ENCODE data around the gene TMC1. TPM values are rescaled to one million over a fixed set of nuclear protein-coding genes. Genes with fewer than 3 reads are reported as not detected.

TMC1 gene
- total RNA-seq, 4 donors from 2014 or later, result 0.32 TPM; not detected in 3

GRCh38 chr9:72743836-72744235 is 222.4 kb downstream of the TMC1 start:
- intact Hi-C loops (cut with DNase I; ENCODE audit: low total_unique reads), result no loop called here
- Histone ChIP-seq H3K27me3 (no peaks in the 10 kb centered on the region), H3K4me3 (no peak overlapping the region), H3K9me3 (no peaks in the 10 kb centered on the region), H3K4me1 (peaks cover 0 to under 1% (median 0%) of the 10 kb centered on the region in 4 donors), H3K36me3 (no peaks in the 10 kb centered on the region), H3K27ac (no peak overlapping the region)
- TF ChIP-seq EP300 (IDR thresholded peaks at IDR 0.05; ENCODE audit: low read depth) (no peak), POLR2AphosphoS5 (IDR thresholded peaks at IDR 0.05) (no peak), POLR2A (IDR thresholded peaks at IDR 0.05) (no peak)
- TF ChIP-seq, protein P1, sequence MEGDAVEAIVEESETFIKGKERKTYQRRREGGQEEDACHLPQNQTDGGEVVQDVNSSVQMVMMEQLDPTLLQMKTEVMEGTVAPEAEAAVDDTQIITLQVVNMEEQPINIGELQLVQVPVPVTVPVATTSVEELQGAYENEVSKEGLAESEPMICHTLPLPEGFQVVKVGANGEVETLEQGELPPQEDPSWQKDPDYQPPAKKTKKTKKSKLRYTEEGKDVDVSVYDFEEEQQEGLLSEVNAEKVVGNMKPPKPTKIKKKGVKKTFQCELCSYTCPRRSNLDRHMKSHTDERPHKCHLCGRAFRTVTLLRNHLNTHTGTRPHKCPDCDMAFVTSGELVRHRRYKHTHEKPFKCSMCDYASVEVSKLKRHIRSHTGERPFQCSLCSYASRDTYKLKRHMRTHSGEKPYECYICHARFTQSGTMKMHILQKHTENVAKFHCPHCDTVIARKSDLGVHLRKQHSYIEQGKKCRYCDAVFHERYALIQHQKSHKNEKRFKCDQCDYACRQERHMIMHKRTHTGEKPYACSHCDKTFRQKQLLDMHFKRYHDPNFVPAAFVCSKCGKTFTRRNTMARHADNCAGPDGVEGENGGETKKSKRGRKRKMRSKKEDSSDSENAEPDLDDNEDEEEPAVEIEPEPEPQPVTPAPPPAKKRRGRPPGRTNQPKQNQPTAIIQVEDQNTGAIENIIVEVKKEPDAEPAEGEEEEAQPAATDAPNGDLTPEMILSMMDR (IDR thresholded peaks at IDR 0.05), result no peak
- in situ Hi-C loops (cut with MboI; ENCODE audit: low pct_ligation_motif_present in 1 of 4, low pct_unique_long_range_greater_than_20kb in 1 of 4, low sequenced_read_pairs in 3 of 4), result loop anchor here in 1 of 4 donors (25.0 kb wide), 1 partner anchor 107 kb away; no protein-coding TSS in a partner anchor
- no peak for DNase-seq
- WGBS, 2 donors (ENCODE audit: low coverage in 1 of 2), result 72 to 75% methylated on average over 4 of the region's 4 CpGs

DNA sequence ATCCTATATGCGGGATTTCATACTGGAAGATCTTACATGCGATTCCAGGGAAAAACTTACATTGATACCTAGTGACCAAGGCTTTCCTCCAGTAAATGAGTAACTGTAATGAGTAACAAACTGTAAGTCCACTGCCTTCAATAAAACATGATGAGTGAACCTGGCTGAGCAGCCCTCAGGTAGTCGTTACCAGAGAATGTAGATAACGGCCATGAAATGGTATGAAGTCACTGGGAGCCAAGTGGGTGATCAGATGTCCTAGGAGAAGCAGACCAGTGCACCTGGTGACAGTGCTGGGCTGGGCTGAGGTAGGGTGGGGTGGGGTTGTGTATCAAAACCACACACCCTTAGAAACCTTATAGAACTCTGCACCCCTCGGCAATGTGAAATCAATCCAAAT is 227.9 kb downstream of the TMC1 start:
- Histone ChIP-seq H3K9me3 (no peaks in the 10 kb centered on the region), H3K27me3 (no peaks in the 10 kb centered on the region), H3K36me3 (no peaks in the 10 kb centered on the region), H3K4me3 (no peak overlapping the region), H3K4me1 (peaks cover 0 to 7% (median 0%) of the 10 kb centered on the region in 4 donors), H3K27ac (no peak overlapping the region)
- intact Hi-C loops (cut with DNase I; ENCODE audit: low total_unique reads) (no loop called here), in situ Hi-C loops (cut with MboI; ENCODE audit: low pct_ligation_motif_present in 1 of 4, low pct_unique_long_range_greater_than_20kb in 1 of 4, low sequenced_read_pairs in 3 of 4) (loop anchor here in 1 of 4 donors (25.0 kb wide), 1 partner anchor 112 kb away; no protein-coding TSS in a partner anchor)
- WGBS, 2 donors (ENCODE audit: low coverage in 1 of 2), result 50 to 65% methylated on average over 3 to 5 of the region's 5 CpGs
- TF ChIP-seq, protein P1 (IDR thresholded peaks at IDR 0.05), result no peak
- no peak for TF ChIP-seq POLR2AphosphoS5 (IDR thresholded peaks at IDR 0.05)
- no peak for TF ChIP-seq EP300 (IDR thresholded peaks at IDR 0.05; ENCODE audit: low read depth)
- TF ChIP-seq POLR2A (IDR thresholded peaks at IDR 0.05), result no peak
- peak; percentile 33 for DNase-seq

- H3K9me3 ChIP-seq, result no peaks in the 10 kb centered on the region
- WGBS, 2 donors (ENCODE audit: low coverage in 1 of 2), result 77 to 78% methylated on average over 1 of the region's 1 CpG
- in situ Hi-C loops (cut with MboI; ENCODE audit: low pct_ligation_motif_present in 1 of 4, low pct_unique_long_range_greater_than_20kb in 1 of 4, low sequenced_read_pairs in 3 of 4) (no loop called here), intact Hi-C loops (cut with DNase I; ENCODE audit: low total_unique reads) (no loop called here)
- no peak for DNase-seq
- no peak overlapping the region for H3K4me3 ChIP-seq
- TF ChIP-seq EP300 (IDR thresholded peaks at IDR 0.05; ENCODE audit: low read depth), result no peak
- no peak for TF ChIP-seq POLR2A (IDR thresholded peaks at IDR 0.05)
- TF ChIP-seq, protein P1 (IDR thresholded peaks at IDR 0.05), result no peak
- no peak for TF ChIP-seq POLR2AphosphoS5 (IDR thresholded peaks at IDR 0.05)
- H3K4me1 ChIP-seq, result peaks cover 0 to 7% (median 0%) of the 10 kb centered on the region in 4 donors
- no peaks in the 10 kb centered on the region for H3K36me3 ChIP-seq
- H3K27ac ChIP-seq, result no peak overlapping the region
- no peaks in the 10 kb centered on the region for H3K27me3 ChIP-seq
These were observed 230.1 kb downstream of the TMC1 start for GRCh38 chr9:72751541-72751940.

DNA sequence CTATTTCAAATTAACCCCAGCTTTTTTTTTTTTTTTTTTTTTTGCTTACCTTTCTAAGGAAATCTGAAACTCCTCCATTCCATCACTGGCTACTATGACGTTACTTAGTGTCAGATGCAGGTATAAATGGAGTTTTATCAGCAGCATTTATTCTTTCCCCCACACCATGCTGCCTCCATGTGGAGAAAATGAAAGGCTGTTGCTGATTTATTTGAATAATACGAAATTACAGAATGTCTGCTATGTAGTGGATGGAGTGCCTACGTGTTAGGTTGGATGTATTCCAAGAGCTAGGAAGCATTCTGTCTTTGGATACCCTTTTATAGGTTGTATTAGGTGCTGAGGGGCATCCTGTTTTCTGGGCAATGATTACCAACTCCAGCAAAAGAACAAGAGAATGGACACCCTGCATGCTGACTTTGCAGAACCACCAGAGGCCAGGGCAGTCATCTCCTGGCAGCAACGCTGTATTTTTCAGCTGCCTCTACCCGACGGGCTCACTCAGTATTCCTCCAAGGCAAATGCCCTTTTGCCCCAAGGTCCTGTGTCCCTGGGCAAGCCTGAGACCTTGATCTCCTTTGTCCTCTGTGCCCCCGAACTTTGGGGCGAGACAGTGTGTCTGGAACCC is 232.0 kb downstream of the TMC1 start:
- Histone ChIP-seq H3K9me3 (no peaks in the 10 kb centered on the region), H3K4me3 (no peak overlapping the region), H3K27ac (no peak overlapping the region), H3K27me3 (no peaks in the 10 kb centered on the region), H3K4me1 (peaks cover 0 to 7% (median 0%) of the 10 kb centered on the region in 4 donors), H3K36me3 (no peaks in the 10 kb centered on the region)
- in situ Hi-C loops (cut with MboI; ENCODE audit: low pct_ligation_motif_present in 1 of 4, low pct_unique_long_range_greater_than_20kb in 1 of 4, low sequenced_read_pairs in 3 of 4), result no loop called here
- DNase-seq, result no peak
- TF ChIP-seq POLR2A (IDR thresholded peaks at IDR 0.05), result no peak
- no peak for TF ChIP-seq EP300 (IDR thresholded peaks at IDR 0.05; ENCODE audit: low read depth)
- TF ChIP-seq, protein P1 (IDR thresholded peaks at IDR 0.05), result peak in 3 of 5 experiments; percentile 12 to 21 (median 21)
- TF ChIP-seq POLR2AphosphoS5 (IDR thresholded peaks at IDR 0.05), result no peak
- WGBS, 2 donors (ENCODE audit: low coverage in 1 of 2), result 39 to 67% methylated on average over 2 to 8 of the region's 8 CpGs
- intact Hi-C loops (cut with DNase I; ENCODE audit: low total_unique reads), result loop anchor here (2.0 kb wide), 1 partner anchor 35 kb away; no protein-coding TSS in a partner anchor

Measured in transverse colon (tissue), 4 donors.